ENCODE results near the gene CFAP410. TPM values are rescaled to one million over a fixed set of nuclear protein-coding genes. Genes with fewer than 3 reads are reported as not detected.
"Not testable (repeated sequence)": the region's sequence is repeated elsewhere in the genome, so short reads cannot be mapped to it uniquely, and the experiment has no call there.

The CFAP410 gene
- total RNA-seq, 1 donor from 2014 or later: 20.2 TPM

- DNase-seq (ENCODE audit: low spot score): no peak
These were observed 12.5 kb upstream of the CFAP410 start for GRCh38 chr21:44351535-44352252.

GRCh38 chr21:44350773-44351481 is 11.7 kb upstream of the CFAP410 start:
- no peak for DNase-seq (ENCODE audit: low spot score)

- DNase-seq (ENCODE audit: low spot score): no peak
These were observed 10.9 kb upstream of the CFAP410 start for GRCh38 chr21:44349847-44350772.

GRCh38 chr21:44349416-44349846 is 10.2 kb upstream of the CFAP410 start:
- no peak for DNase-seq (ENCODE audit: low spot score)

- no peak for DNase-seq (ENCODE audit: low spot score)
These were observed 9.7 kb upstream of the CFAP410 start for GRCh38 chr21:44348861-44349260.

GRCh38 chr21:44347911-44348451 is 8.8 kb upstream of the CFAP410 start:
- DNase-seq (ENCODE audit: low spot score): no peak

GRCh38 chr21:44345495-44345894 is 6.3 kb upstream of the CFAP410 start:
- DNase-seq (ENCODE audit: low spot score): no peak

- no peak for DNase-seq (ENCODE audit: low spot score)
These were observed 5.5 kb upstream of the CFAP410 start for GRCh38 chr21:44344541-44345183.

GRCh38 chr21:44342981-44343380 is 3.8 kb upstream of the CFAP410 start:
- not testable (repeated sequence) for DNase-seq (ENCODE audit: low spot score)

GRCh38 chr21:44341726-44342458 is 2.7 kb upstream of the CFAP410 start:
- DNase-seq (ENCODE audit: low spot score): not testable (repeated sequence)

- DNase-seq (ENCODE audit: low spot score): peak; percentile 83
These were observed 972 bp downstream of the CFAP410 start for GRCh38 chr21:44337941-44338895.

GRCh38 chr21:44337449-44337848 is 1.7 kb downstream of the CFAP410 start:
- DNase-seq (ENCODE audit: low spot score): no peak

GRCh38 chr21:44335266-44336059 is 3.7 kb downstream of the CFAP410 start:
- DNase-seq (ENCODE audit: low spot score): no peak

GRCh38 chr21:44334329-44335030 is 4.7 kb downstream of the CFAP410 start:
- no peak for DNase-seq (ENCODE audit: low spot score)

- DNase-seq (ENCODE audit: low spot score): no peak
These were observed 5.5 kb downstream of the CFAP410 start for GRCh38 chr21:44333509-44334328.

GRCh38 chr21:44332965-44333364 is 6.2 kb downstream of the CFAP410 start:
- no peak for DNase-seq (ENCODE audit: low spot score)

GRCh38 chr21:44332383-44332782 is 6.8 kb downstream of the CFAP410 start:
- DNase-seq (ENCODE audit: low spot score): no peak

Measured in ureter (tissue), 1 donor.